Astrocyte (in vitro differentiated cells and primary cell): Measurements from ENCODE around the gene IGF2BP3.

ENCODE experiments used
- CTCF ChIP-seq: IDR thresholded peaks from 2 replicates; pipeline ENCODE4 v1.5.1; 2011; ENCODE audit warnings: low read depth, mild to moderate bottlenecking, inconsistent platforms, low read length, moderate library complexity; ENCODE audit not compliant: insufficient read depth
- EZH2 ChIP-seq: IDR thresholded peaks from 2 replicates; pipeline ENCODE4 v1.6.1; 2012; ENCODE audit warnings: mild to moderate bottlenecking, low read length, inconsistent platforms; ENCODE audit not compliant: insufficient read depth

GRCh38 chr7:23298885-23299769 lies 171.2 kb downstream of the IGF2BP3 start, which contains the start of gene MALSU1:
- TF ChIP-seq CTCF, result no peak
- no peak for TF ChIP-seq EZH2
